HG03457 (cell line): ENCODE measurements around the gene AREL1.
"Not testable (repeated sequence)": the region's sequence is repeated elsewhere in the genome, so short reads cannot be mapped to it uniquely, and the experiment has no call there.

Experiments used
- ATAC-seq: cut with Tn5 transposase; IDR thresholded peaks from one replicate; pipeline ENCODE4 v1.9.1; 2021; ENCODE audit warnings: moderate number of reproducible peaks; ENCODE audit not compliant: unreplicated experiment

The AREL1 gene

DNA sequence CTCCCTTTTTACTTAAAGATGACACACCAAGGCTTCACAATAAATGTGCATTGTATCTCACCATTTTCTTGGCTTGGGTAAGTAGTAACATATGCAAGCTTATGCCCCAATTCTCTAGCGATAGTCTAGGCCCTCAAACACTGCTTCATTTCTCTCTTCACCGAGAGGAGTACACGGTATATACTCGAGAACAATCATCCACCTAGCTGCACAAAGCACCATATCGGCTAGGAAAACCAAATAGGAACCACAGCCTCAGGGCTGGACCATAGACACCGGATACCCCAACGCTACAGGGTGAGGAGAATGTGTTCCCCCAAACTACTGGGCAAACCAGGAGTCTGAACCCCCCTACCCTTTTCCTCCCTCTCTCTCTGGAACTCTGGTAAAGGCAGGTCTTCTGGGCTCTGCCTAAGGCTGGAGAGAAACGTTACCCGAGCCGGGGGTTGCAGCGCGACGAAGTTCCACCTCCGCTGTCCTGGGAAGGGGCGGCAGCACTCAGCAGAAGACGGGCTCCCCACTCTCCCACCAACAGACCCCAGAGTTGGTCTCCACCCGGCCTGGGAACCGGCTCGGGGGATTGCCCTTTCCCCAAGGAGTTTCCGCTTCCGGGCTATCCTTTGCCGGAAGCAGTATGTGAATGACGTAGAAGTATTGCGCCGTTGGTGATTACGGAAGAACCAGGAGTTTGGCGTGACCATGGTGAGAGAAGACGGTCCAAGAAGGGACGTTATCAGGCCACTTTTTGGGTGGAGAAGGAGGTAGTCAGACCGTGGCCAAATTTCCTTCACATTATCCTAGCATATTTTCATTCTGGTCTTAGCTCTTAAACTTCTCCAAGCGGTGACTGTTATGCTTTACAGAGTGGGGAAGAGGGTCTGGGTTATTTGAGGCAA is at the start of gene AREL1, which contains the start of gene FCF1:
TSS of gene AREL1 (minus strand) at position 582 of the 896 bp plus-strand sequence. CDS start 27,465 bp downstream, outside the sequence.
TSS of gene FCF1 (plus strand) at position 646 of the 896 bp plus-strand sequence. CDS start at position 700, 54 bp downstream.
- peak; percentile 70 for ATAC-seq

GRCh38 chr14:74758505-74758904 is 45.6 kb upstream of the AREL1 start:
- ATAC-seq, result not testable (repeated sequence)

GRCh38 chr14:74756326-74756725 is 43.4 kb upstream of the AREL1 start:
- no peak for ATAC-seq

GRCh38 chr14:74754899-74755298 is 42.0 kb upstream of the AREL1 start:
- ATAC-seq, result no peak

GRCh38 chr14:74754157-74754556 is 41.3 kb upstream of the AREL1 start:
- ATAC-seq, result no peak

DNA sequence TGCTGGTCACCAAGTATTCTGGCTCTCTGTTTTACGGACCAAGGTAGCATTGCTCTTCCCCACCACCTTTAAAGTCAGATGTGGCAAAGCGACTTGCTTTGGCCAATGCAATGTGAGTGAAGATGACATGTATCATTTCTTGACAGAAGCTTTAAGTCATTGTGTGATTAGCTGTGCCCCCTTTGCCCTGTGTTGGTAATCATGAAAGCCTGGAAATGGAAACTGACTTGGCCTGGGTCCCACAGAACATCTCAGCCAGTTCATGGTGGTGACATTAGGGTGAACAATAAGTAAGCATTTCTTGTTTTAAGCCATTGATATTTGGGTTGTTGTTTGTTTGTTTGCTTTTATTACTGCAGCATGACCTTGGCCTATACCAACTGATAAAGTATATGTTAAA is 34.4 kb upstream of the AREL1 start:
- no peak for ATAC-seq

DNA sequence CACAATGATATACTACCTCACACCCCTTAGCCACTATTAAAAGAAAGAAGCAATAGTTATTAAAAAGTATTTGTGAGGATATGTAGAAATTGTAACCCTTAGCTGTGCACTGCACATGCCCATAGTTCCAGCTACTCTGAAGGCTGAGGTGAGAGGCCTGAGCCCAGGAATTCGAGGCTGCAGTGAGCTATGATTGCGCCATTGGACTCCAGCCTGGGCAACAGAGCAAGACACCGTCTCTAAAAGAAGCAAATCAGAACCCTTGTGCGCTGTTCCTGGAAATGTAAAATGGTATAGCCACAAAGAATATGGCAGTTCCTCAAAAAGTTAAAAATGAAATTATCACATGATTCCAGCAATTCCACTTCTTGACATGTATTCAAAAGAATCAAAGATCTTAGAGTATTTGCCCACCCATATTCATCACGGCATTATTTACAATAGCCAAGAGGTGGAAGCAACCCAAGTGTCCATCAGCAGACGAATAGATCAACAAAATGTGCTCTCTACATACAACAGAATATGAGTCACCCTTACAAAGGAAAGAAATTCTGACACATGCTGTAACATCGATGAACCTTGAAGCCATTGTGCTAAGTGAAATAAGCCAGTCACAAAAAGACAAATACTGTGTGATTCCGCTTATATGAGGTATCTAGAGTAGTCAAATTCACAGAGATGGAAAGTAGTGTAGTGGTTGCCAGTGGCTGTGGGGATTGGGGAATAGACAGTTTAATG is 26.6 kb upstream of the AREL1 start:
- ATAC-seq, result no peak

DNA sequence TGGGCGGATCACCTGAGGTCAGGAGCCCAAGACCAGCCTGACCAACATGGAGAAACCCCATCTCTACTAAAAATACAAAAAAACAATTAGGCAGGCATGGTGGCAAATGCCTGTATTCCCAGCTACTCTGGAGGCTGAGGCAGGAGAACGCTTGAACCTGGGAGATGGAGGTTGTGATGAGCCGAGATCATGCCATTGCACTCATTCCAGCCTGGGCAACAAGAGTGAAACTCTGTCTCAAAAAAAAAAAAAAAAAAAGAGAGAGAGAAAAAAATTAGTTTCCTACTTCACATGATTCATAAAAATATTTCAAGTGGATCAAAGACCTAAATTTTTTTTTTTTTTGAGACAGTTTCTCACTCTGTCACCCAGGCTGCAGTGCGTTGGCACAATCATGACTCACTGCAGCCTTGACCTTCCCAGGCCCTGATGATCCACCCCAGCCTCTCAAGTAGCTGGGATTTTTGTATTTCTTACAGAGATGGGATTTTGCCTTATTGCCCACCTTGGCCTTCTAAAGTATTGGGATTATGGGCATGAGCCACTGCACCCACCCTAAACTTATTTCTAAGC is 25.0 kb upstream of the AREL1 start:
- no peak for ATAC-seq

- no peak for ATAC-seq
Observed at GRCh38 chr14:74735125-74735524, 22.2 kb upstream of the AREL1 start.

DNA sequence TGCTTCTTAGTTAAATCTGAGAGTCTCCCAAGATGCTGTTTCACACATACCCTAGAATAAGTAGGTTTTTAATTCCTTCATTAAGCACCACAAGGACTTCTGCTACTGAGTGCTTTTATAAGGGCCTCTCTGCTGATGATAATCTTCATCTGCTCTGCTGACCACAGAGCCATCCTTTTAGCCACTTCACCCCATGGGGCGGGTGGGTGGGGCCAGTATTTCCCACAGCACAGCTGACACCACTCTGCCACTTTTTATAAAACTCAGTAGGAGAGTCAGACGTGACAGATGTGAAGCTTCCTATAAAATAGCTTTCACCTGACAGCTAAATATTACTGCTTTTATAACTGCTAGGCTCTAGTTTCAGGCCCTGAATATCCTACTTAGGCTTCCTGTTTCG is 20.3 kb upstream of the AREL1 start:
- ATAC-seq, result no peak

- no peak for ATAC-seq
Observed at GRCh38 chr14:74732387-74732786, 19.5 kb upstream of the AREL1 start.

DNA sequence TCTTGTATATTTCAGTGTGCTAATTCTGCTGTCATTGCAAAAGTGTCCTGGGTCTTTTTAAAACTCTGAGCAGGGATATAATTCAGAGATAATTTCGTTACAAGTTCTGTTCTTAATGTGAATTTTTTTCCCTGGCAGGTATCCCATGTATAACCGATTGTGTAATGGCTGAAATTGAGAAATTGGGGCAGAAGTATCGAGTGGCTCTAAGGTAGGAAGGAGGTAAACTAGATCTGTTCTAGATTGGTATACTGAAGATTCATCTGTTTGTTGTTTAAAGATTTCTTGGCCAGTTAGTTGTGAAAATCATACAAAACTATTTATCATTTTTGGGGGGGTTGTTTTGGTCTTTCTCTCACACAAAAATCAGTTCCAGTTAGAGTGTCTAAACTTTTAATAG is 10.3 kb upstream of the AREL1 start:
- no peak for ATAC-seq

GRCh38 chr14:74720526-74720925 is 7.6 kb upstream of the AREL1 start:
- no peak for ATAC-seq

- no peak for ATAC-seq
Observed at GRCh38 chr14:74713395-74713735, 485 bp upstream of the AREL1 start.

- no peak for ATAC-seq
Observed at GRCh38 chr14:74711651-74712050, 1.2 kb downstream of the AREL1 start.

GRCh38 chr14:74710480-74710879 is 2.4 kb downstream of the AREL1 start:
- no peak for ATAC-seq

DNA sequence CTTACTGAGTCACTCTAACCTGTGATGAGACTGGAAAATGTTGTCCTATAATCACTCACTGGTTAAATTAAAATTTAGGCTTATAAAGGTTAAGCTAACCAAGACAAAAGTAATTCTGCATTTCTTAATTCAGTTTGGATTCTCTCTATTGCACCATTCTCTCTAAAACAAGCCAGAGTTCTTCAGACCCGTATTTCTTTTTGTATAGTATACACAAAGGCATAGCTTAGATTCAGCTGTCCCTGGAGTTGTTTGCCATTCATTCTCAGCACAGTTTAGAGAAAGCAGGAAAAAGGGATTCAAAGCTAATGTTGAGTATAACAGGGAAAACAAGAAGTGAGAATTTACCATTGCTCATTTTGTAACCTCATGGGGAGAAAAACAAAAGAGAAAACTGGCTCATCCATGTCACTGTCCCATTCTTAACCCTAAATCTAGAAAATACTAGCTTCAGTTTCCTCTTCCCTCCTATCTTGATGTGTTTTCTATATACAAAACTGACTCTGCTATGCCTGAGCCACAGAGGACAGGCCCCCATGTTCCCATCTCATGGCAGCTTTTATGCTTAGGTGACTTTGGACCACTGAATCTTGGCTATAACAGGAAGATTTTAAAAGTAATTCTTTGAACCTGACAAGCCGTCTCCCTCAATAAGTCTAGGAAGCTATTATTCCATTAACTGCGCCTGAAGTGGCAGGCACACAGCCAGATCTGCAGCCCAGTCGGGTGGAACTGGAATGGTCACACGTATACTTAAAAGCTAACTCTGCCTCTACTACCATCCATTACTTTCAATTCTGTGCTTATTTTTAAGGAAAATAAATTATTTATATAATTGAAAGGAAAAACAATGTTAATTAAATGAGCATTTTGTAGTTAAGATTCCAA is 7.0 kb downstream of the AREL1 start:
- no peak for ATAC-seq

GRCh38 chr14:74704656-74705055 is 8.2 kb downstream of the AREL1 start:
- ATAC-seq, result no peak

DNA sequence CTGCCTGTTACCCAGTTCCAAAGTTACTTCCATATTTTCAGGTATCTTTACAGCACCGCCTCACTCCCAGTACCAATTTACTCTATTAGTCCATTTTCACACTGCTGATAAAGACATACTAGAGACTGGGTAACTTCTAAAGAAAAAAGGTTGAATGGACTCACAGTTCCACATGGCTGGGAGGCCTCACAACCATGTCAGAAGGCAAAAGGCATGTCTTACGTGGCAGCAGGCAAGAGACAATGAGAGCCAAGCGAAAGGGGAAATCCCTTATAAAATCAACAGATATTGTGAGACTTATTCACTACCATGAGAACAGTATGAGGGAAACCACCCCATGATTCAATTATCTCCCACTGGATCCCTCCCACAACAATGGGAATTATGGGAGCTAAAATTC is 9.8 kb downstream of the AREL1 start:
- no peak for ATAC-seq

GRCh38 chr14:74702293-74702692 is 10.6 kb downstream of the AREL1 start:
- no peak for ATAC-seq

DNA sequence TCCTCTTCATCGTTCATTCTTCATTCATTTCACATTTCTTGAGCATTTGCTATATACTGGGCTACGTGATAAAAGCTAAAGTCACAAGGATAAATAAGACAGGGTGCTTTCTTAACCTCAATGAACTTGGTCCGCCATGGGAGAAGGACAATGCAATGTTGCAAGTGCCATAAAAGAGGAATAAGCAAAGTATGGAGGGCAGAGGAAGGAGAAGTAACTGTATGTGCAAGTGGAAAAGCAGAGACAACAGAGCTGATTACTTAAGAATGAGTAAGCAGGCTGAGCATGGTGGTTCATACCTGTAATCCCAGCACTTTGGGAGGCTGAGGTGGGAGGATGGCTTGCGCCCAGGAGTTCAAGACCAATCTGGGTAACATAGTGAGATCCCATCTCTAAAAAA is 14.4 kb downstream of the AREL1 start:
- ATAC-seq, result no peak
